HG02840 (cell line): ENCODE measurements around the gene SH2D3C.

Experiments used
- ATAC-seq: cut with Tn5 transposase; IDR thresholded peaks from one replicate; pipeline ENCODE4 v1.9.1; 2021; ENCODE audit warnings: mild to moderate bottlenecking, moderate library complexity, moderate number of reproducible peaks; ENCODE audit not compliant: unreplicated experiment, low FRiP score

SH2D3C gene, protein sequence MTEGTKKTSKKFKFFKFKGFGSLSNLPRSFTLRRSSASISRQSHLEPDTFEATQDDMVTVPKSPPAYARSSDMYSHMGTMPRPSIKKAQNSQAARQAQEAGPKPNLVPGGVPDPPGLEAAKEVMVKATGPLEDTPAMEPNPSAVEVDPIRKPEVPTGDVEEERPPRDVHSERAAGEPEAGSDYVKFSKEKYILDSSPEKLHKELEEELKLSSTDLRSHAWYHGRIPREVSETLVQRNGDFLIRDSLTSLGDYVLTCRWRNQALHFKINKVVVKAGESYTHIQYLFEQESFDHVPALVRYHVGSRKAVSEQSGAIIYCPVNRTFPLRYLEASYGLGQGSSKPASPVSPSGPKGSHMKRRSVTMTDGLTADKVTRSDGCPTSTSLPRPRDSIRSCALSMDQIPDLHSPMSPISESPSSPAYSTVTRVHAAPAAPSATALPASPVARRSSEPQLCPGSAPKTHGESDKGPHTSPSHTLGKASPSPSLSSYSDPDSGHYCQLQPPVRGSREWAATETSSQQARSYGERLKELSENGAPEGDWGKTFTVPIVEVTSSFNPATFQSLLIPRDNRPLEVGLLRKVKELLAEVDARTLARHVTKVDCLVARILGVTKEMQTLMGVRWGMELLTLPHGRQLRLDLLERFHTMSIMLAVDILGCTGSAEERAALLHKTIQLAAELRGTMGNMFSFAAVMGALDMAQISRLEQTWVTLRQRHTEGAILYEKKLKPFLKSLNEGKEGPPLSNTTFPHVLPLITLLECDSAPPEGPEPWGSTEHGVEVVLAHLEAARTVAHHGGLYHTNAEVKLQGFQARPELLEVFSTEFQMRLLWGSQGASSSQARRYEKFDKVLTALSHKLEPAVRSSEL

DNA sequence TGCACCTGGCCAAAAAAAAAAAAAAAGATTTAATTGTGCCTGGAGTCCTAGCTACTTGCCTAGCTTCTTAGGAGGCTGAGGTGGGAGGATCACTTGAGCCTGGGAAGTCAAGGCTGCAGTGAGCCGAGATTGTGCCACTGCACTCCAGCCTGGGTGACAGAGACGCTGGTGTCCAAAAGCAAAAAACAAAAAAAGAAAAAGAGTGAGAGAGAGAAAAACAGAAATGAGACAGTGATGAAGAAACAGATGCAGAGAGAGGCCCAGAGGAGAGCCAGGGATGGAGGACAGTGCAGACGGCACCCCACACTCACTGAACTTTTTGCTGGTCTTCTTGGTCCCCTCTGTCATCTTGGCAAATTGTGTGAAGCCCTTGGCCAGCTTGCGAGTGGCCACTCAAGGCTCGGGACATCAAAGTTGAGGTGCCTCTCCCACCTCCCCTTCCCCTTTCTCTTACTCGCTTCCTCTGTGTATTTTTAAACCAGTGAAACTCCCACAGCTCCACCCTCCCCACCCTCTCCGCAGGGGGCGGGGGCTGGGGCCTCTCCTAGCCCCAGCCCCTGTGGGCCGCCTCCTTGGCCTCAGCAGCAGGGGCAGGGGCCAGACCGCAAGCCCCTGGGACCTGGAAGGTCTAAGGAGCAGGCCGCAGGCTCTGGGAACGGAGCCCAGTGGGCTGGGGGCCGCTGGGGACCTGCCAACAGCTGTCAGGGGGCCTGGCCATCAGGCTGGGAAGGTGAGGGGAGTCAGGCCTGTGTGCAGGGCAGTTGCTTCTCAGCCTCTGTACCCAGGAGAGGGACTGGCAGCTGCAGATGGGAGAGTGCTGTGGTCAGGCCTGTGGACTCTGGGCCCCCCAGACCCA is at the start of gene SH2D3C:
SH2D3C (minus strand) TSS at position 387 of the 856 bp plus-strand sequence; CDS start at position 348, 39 bp downstream.
- ATAC-seq: no peak

DNA sequence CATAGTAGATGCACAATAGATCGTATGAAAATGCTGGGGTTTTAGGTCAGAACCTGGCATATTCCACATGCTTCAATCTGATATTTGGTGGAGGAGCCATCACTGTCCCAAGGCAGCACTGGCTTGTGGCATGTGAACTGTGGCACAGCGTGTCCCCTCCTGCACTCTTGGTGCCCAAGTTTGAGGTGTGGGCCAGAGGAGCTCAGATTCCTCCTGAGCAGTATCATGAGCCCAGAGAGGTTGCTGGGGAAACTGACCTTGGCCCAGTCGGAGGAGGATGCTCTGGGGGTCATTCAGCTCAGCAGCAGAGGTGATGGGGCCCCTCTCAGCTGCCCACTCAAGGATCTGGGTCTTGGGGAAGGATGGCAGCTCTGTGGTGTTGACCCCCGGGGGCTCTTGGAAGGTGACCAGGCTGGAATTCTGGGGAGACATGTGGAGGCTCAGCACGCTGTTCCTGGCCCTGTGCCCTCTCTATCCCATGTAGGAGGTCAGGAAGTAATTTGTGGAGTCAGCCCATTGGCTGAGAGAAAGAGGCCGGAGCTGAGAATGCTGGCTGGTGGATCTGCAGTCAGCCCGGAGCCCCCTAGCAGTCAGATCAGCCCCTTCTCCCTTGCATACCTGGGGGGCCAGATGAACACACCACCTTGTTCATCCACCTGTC is 47.9 kb upstream of the SH2D3C start:
- no peak for ATAC-seq

DNA sequence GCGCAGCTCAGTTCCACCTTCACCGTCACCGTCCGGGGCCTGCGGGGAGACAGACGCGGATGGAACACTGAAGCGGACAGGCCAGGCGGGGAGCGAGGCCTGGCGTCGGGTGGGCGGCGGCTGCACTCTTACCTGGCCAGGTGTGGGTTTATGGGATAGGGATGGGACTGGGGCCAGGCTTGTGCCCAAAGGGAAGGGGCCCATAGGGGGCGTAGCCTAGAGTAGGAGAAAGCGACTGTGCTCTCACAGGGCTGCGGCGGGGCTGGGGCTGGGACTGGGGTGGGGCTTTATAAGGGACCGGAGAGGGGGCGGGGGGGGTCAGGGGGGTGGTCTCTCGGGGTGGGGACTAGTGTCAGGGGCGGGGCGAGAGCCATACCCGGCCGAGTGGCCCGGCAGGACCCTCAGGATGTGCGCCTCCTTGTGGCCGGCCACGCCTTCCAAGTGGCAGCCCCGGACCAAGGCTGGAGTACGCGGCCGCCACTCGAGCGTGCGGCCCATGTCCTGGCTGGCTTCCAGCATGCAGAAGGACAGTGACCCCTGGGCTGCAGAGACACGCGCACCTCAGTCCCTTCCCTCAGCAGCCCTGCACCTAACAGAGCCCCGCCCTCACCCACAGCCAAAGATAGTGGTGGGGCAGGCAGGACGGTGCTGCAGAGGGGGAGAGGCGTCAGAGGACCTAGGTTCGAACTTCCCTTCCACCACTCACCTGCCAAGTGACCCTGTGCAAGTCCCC is 47.0 kb upstream of the SH2D3C start:
- ATAC-seq: no peak

DNA sequence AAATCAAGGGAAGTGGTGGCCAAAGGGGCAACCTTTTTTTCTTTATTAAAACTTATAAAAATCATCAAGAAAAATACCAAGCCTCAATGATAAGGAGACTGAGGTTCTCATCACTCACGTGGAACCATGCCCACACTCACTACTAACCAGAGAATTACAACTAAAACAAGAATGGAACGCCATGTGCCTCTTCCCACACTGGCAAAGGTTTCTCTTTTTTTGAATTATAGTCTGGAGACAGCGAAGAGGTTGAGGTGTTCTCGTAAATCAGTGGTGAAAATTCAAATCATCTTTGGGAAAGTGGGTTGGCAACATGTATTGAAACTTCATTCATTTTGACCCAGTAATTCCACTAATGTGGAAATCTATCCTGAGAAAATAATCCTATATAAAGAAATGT is 43.6 kb upstream of the SH2D3C start:
- no peak for ATAC-seq

DNA sequence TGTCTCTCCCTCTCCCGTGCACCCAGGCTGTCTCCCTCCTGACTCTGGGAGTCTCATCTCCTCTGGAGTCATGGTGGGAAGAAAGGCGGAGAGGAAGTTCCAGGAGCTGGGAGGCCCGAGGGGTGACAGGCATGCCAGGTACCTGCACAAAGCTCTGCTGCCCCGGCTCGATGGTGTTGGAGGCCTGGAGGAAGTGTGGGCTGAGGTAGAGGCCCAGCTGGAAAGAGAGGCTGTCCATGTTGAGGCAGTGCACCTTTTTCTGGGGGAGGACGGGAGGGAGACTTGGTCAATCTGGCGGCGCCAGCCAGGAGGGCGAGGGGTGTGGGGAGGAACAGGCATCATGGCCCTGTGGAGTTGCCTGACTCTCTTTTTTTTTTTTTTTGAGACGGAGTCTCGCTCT is 40.1 kb upstream of the SH2D3C start:
- ATAC-seq: no peak

DNA sequence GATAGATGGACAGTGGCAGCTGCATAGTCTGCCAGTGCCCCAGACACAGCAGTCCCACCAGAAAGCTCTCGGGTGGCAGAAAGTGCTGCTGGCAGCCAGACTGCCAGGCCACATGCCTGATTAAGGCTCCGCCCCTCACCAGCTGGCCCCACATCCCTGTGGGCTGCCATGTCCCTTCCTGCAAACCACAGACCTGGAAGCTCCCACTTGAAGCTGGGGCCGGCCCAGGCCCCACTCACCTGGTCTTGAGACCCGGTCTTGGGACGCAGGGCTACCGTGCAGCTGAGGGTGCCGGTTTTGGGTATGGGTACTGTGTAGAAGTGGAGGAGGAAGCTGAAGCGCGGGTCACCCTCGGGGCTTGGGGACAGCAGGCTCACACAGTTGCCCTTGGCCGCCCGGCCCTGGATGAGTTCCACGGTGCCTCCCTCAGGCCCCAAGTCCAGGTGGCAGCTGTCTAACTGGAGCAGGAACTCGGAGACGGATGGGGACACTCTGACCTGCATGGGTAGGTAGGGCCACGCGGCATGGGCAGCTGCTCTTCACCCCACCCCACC is 39.5 kb upstream of the SH2D3C start:
- ATAC-seq: no peak

DNA sequence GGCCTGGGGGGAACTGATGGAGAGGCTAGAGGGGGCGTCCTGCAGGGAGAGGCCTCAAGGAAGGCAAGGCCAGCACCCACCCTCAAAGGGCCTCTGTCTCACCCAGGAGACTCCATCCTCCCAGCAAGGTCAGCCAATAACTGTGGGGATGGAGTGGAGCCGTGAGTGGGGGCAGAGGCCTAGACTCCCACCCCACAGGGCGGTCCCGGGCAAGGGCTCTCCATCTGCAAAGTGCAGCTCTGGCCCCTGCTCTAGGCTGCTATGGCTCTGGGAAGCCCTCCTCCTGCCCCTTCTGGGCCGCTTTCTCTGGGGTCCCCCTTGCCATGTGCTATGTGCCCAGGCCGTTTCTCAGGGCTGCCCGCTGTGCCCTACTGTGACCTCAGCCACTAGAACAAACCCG is 38.3 kb upstream of the SH2D3C start:
- no peak for ATAC-seq

DNA sequence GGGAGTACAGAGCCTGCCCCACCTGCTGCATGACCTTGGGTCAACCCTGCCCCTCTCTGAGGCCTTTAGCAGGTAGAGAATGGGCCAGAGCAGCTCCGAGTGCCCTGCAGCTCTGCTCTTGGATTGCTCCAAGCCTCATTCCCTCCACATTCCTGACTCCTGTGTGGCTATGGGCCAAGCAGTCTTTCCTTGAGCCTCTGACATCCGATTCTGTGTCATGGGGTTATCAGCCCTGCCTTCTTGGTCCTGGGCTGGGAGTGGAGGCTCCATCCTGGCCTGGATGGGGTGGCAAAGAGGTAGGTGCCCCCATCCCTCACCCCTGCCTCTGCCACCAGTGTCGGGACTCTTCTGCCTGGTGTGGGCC is 37.9 kb upstream of the SH2D3C start:
- no peak for ATAC-seq

DNA sequence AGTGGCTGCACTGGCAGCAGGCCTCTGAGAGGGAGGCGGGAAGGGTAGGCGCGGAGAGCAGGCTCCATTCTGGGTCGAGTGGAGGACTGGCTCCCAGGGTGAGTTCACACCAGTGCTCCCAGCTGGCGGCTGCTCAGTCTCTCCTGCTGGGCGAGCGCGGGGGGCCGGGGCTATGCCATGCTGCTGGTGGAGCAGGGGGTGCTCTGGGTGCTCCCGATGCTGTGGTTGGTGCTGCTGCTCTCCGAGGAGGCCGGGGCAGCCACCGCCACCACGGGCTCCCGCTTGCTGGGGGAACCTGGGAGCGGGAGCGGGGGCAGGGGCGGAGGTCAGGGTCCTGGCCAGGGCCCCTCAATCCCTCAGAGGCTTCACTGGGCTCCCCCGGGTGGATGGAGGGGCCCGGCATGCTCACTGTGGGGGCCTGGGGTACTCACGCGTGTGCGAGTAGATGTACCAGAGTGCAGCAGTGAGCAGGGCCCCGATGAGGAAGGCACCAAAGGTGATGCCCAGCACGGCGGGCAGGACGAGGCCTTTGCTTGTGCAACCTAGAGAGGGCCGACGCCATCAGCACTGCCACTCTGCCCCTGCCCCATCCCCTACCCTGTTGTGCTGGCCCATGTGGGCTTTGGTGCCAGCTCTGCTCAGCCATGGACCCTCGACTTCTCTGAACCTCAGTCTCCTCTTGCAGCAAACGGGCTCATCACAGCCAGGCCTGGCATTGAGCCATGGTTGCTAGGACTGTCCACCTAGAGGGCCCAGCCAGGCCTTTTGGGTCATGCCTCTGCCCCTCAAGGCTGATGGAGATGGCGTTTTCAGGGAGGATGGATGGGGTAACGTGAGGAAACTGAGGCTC is 37.3 kb upstream of the SH2D3C start:
- no peak for ATAC-seq

DNA sequence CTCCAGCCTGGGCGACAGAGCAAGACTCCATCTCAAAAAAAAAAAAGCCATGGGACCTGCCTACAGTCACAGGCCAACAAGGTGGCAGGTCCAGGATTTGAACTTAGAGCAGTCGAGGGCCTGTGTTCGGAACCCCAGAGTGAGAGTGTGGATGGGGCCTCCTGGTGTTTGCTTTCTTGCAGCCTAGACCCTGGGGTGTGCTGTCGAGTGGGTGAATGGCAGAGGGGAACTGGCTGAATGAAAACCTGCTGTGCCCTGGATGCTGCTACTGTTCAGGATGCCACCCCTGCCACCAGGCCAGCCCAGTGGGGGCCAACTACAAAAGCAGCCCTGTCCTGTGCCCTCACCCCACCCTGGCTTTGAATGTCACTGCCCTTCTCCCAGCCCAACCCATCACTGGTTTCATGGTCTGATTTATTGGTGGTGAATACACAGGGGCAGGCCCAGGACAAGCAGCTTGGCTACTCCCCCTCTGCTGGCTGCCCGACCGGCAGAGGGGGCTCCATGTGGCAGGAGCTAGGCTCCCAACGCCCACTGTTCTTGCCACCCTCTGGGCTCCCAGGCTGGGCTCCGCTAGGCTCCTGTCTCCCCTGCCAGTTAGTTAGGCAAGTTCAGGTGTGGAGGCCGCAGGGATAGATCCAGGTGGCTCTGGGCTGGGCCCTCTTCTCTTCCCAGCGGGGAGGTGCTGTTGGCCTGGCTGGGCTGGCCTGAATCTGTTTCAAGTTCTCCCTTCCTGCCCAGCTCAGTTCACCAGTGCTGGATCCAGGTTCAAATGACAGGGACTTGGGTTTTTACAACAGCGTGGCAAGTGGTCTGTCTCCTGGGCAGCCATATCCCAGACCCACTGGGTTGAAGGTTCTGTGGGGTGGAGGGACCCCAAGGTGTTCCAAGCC is 36.4 kb upstream of the SH2D3C start:
- no peak for ATAC-seq

DNA sequence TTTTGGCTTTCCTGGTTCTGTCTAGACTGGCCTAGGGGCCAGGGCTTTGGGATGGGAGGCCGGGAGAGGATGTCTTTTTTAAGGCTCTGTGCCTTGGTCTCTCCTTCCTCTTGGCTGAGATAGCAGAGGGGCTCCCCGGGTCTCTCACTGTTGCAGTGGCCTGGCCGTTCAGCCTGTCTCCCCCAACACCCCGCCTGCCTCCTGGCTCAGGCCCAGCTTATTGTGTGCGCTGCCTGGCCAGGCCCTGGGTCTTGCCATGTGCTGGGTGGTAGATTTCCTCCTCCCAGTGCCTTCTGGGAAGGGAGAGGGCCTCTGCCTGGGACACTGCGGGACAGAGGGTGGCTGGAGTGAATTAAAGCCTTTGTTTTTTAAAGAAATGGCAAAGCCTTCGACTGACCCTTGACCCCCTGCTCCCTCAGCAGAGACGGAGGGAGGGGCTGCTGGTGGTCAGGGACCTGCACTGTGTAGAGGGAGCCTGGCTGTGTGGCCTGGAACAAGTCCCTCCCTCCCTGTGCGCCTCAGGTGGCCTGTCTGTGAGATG is 35.3 kb upstream of the SH2D3C start:
- ATAC-seq: no peak

DNA sequence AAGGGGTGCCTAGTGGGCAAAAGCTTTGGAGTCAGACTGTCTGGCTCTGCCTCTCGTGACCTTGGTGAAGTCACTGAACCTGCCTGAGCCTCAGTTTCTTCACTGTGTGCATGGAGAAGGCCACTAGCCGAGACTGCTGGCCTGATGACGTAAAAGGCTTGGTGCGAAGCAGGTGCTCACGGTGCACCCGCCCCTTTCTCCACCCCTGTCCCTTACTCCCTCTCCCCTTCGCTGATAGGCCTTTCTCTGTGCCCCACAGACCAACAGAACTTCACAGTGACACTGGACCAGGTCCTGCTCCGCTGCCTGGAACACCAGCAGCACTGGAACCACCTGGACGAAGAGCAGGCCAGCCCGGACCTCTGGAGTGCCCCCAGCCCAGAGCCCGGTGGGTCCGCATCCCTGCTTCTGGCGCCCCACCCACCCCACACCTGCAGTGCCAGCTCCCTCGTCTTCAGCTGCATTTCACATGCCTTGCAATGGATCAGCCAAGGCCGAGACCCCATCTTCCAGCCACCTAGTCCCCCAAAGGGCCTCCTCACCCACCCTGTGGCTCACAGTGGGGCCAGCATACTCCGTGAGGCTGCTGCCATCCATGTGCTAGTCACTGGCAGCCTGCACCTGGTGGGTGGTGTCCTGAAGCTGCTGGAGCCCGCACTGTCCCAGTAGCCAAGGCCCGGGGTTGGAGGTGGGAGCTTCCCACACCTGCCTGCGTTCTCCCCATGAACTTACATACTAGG is 34.6 kb upstream of the SH2D3C start:
- no peak for ATAC-seq

DNA sequence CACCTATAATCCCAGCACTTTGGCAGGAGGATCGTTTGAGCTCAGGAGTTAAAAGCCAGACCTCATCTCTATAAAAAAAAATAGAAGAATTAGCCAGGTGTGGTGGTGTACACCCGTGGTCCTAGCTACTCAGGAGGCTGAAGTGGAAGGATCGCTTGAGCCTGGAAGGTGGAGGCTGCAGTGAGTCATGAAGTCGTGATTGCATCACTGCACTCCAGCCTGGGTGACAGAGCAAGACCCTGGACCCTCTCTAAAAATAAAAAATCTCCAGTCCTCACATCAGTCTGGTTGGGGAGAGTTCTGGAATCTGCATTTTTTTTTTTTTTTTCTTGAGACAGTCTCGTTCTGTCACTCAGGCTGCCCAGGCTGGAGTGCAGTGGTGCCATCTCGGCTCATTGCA is 33.5 kb upstream of the SH2D3C start:
- ATAC-seq: no peak

DNA sequence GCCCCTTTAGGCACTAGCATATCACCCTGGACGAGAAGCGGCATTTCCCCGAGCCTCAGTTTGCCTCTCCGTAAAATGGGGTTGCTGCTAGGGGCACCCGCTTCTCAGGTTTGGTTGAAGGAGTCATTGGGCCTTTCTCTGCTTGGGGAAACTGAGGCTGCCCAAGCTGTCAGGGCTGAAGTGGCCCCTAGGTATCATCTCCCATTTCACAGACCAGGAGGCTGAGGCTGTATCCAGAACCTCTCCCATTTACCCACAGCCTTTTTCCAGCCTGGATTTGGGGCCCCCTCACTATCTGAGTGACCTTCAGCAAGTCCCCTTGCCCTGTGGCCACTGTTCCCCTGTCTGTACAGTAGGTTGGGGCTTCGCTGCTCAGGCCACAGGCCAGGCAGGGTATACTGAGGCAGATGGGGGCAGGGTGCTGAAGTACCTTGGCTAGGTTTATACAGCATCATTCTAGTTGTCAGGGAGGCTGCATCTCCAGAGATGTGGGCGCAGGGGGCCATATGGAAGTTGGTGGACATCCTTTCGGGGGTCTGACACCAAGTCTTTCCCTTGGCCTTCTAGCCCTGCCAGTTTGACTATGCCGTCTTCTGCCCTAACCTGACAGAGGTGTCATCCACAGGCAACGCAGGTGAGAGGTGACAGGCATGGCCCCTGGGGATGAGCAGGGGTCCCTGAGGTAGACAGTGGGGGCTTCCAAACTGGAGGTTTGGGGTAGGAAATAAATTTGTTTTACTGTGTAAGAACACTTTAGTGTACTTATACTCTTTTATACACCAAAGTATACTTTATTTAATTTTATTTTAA is 32.1 kb upstream of the SH2D3C start:
- ATAC-seq: no peak

DNA sequence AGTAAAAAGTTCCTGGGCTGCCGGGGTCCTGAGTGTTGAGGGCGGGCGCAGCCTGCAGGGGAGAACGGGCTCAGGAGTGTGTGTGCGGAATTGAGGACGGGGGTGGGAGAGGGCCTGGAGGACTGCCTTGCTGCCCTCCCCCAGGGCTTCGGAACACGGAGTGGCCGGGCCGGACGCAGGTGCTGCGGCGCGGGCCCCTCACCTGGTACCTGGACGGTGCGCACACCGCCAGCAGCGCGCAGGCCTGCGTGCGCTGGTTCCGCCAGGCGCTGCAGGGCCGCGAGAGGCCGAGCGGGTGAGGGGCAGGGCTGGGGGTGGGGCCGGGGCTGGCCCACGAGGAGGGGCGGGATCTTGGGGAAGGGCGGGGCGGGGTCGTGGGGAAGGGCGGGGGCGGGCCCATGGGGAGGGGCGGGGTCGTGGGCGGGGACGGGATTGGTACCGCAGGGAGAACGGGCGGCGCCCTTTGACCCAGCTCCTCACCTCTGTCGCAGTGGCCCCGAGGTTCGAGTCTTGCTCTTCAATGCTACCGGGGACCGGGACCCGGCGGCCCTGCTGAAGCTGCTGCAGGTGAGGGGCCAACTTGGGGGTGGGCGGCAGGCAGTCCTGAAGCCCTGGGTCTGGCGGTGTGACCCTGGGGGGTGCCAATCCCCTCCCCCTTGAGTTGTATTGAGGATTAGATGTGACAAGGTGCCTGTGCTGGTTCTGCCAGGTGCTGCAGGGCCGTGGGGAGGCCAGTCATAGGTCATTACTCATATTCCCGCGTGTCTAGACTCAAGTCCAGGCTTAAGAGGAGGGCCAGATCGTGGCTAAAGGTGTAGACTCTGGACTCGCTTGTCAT is 31.3 kb upstream of the SH2D3C start:
- no peak for ATAC-seq
